HEK293 (cell line): ENCODE results near the gene SETD1B.

Source experiments
- CTCF ChIA-PET: fragments of 350-600 bp; formaldehyde crosslinking; extraction: SDS; loops from one replicate; lab custom pipeline; 2021; ENCODE audit warnings: antibody characterized with exemption; lab: Yijun Ruan, JAX
- POLR2A ChIA-PET: fragments of 300-600 bp; formaldehyde crosslinking; extraction: SDS; loops from one replicate; lab custom pipeline; 2020; ENCODE audit warnings: antibody characterized with exemption, inconsistent platforms; lab: Yijun Ruan, JAX
- H3K27ac ChIP-seq: fragments of 200-500 bp; sonication (Bioruptor generic); 2 replicates; pipeline ENCODE4 v1.5.1; 2014; ENCODE audit warnings: low read depth, low read length, control low read depth, inconsistent platforms; ENCODE audit errors: extremely low read depth
- H3K36me3 ChIP-seq, 2 experiments: fragments of 200-500 bp in 1 of 2; sonication (Bioruptor generic) in 1 of 2; 1 replicate in 1 of 2; 2 replicates in 1 of 2; pipeline ENCODE4 v1.5.1; 2014 to 2017; ENCODE audit warnings: inconsistent platforms in 2 of 2, low read length in 2 of 2; ENCODE audit not compliant: control insufficient read depth in 2 of 2, insufficient read depth in 1 of 2
- H3K4me1 ChIP-seq: fragments of 200-500 bp; sonication (Bioruptor generic); 2 replicates; pipeline ENCODE4 v1.5.1; 2014; ENCODE audit warnings: mild to moderate bottlenecking, low read length, inconsistent platforms; ENCODE audit not compliant: control insufficient read depth, insufficient read depth
- H3K4me3 ChIP-seq: 2 replicates; pipeline ENCODE4 v1.5.1; 2011; ENCODE audit warnings: low read depth, mild to moderate bottlenecking, control low read depth, low read length, moderate library complexity
- H3K9me3 ChIP-seq: fragments of 200-500 bp; sonication (Bioruptor generic); 2 replicates; pipeline ENCODE4 v1.5.1; 2014; ENCODE audit warnings: low read depth, low read length, inconsistent platforms; ENCODE audit not compliant: control insufficient read depth, insufficient read depth
- HOXD13 ChIP-seq: sonication (generic); formaldehyde crosslinking; IDR thresholded peaks from 2 replicates; pipeline ENCODE4 v1.8.0; 2022; ENCODE audit warnings: missing genetic modification reagents, borderline replicate concordance
- RBAK ChIP-seq: fragments of 450-650 bp; formaldehyde crosslinking; IDR thresholded peaks from 2 replicates; pipeline ENCODE4 v1.5.1; 2016; ENCODE audit warnings: missing biosample characterization, missing genetic modification characterization
- TRIM28 ChIP-seq: IDR thresholded peaks from 2 replicates; pipeline ENCODE4 v1.6.1; 2011; ENCODE audit warnings: low read length, control low read depth, borderline replicate concordance
- TSHZ1 ChIP-seq: fragments of 450-650 bp; formaldehyde crosslinking; IDR thresholded peaks from 2 replicates; pipeline ENCODE4 v1.5.1; 2016; ENCODE audit warnings: missing biosample characterization, missing genetic modification characterization, borderline replicate concordance
- ZFP3 ChIP-seq: fragments of 450-650 bp; formaldehyde crosslinking; IDR thresholded peaks from 2 replicates; pipeline ENCODE4 v1.5.1; 2016; ENCODE audit warnings: low read depth, missing biosample characterization, missing genetic modification characterization
- ZNF114 ChIP-seq: fragments of 450-650 bp; formaldehyde crosslinking; IDR thresholded peaks from 2 replicates; pipeline ENCODE4 v1.5.0; 2017; ENCODE audit warnings: missing biosample characterization, missing genetic modification characterization
- ZNF175 ChIP-seq: fragments of 450-650 bp; formaldehyde crosslinking; IDR thresholded peaks from 2 replicates; pipeline ENCODE4 v1.5.1; 2016; ENCODE audit warnings: missing biosample characterization, missing genetic modification characterization
- ZNF292 ChIP-seq: fragments of 450-650 bp; formaldehyde crosslinking; IDR thresholded peaks from 2 replicates; pipeline ENCODE4 v1.5.1; 2016; ENCODE audit warnings: low read depth, missing biosample characterization, missing genetic modification characterization, borderline replicate concordance
- ZNF394 ChIP-seq: fragments of 450-650 bp; formaldehyde crosslinking; IDR thresholded peaks from 2 replicates; pipeline ENCODE4 v1.5.1; 2016; ENCODE audit warnings: missing biosample characterization, missing genetic modification characterization, mild to moderate bottlenecking, moderate library complexity, borderline replicate concordance
- ZNF433 ChIP-seq: fragments of 450-650 bp; formaldehyde crosslinking; IDR thresholded peaks from 2 replicates; pipeline ENCODE4 v1.5.1; 2016; ENCODE audit warnings: missing biosample characterization, missing genetic modification characterization, low read depth
- ZNF48 ChIP-seq: fragments of 450-650 bp; formaldehyde crosslinking; IDR thresholded peaks from 2 replicates; pipeline ENCODE4 v1.5.1; 2016; ENCODE audit warnings: missing biosample characterization, missing genetic modification characterization
- ZNF514 ChIP-seq: fragments of 450-650 bp; formaldehyde crosslinking; IDR thresholded peaks from 2 replicates; pipeline ENCODE4 v1.5.1; 2016; ENCODE audit warnings: missing biosample characterization, missing genetic modification characterization
- ZNF670 ChIP-seq: fragments of 450-650 bp; formaldehyde crosslinking; IDR thresholded peaks from 2 replicates; pipeline ENCODE4 v1.5.1; 2016; ENCODE audit warnings: missing biosample characterization, missing genetic modification characterization, low read depth
- ZNF692 ChIP-seq: fragments of 450-650 bp; formaldehyde crosslinking; IDR thresholded peaks from 2 replicates; pipeline ENCODE4 v1.5.1; 2016; ENCODE audit warnings: missing biosample characterization, missing genetic modification characterization
- ZNF843 ChIP-seq: fragments of 450-650 bp; formaldehyde crosslinking; IDR thresholded peaks from 2 replicates; pipeline ENCODE4 v1.5.1; 2016; ENCODE audit warnings: missing biosample characterization, missing genetic modification characterization
- TF ChIP-seq, protein P1 (sequence below): fragments of 450-650 bp; formaldehyde crosslinking; IDR thresholded peaks from 2 replicates; pipeline ENCODE4 v1.5.1; 2017; ENCODE audit warnings: missing biosample characterization, missing genetic modification characterization
- TF ChIP-seq, protein P2 (sequence below): fragments of 450-650 bp; formaldehyde crosslinking; IDR thresholded peaks from 2 replicates; pipeline ENCODE4 v1.5.1; 2016; ENCODE audit warnings: missing biosample characterization, missing genetic modification characterization
- TF ChIP-seq, protein P3 (sequence below): fragments of 450-650 bp; formaldehyde crosslinking; IDR thresholded peaks from 2 replicates; pipeline ENCODE4 v1.5.1; 2016; ENCODE audit warnings: missing biosample characterization, missing genetic modification characterization
- TF ChIP-seq, protein P4 (sequence below): fragments of 450-650 bp; formaldehyde crosslinking; IDR thresholded peaks from 2 replicates; pipeline ENCODE4 v1.5.1; 2016; ENCODE audit warnings: missing biosample characterization, missing genetic modification characterization

The SETD1B gene

GRCh38 chr12:121830134-121830533, 26.3 kb downstream of the SETD1B start (continued):
- TF ChIP-seq, protein P1, sequence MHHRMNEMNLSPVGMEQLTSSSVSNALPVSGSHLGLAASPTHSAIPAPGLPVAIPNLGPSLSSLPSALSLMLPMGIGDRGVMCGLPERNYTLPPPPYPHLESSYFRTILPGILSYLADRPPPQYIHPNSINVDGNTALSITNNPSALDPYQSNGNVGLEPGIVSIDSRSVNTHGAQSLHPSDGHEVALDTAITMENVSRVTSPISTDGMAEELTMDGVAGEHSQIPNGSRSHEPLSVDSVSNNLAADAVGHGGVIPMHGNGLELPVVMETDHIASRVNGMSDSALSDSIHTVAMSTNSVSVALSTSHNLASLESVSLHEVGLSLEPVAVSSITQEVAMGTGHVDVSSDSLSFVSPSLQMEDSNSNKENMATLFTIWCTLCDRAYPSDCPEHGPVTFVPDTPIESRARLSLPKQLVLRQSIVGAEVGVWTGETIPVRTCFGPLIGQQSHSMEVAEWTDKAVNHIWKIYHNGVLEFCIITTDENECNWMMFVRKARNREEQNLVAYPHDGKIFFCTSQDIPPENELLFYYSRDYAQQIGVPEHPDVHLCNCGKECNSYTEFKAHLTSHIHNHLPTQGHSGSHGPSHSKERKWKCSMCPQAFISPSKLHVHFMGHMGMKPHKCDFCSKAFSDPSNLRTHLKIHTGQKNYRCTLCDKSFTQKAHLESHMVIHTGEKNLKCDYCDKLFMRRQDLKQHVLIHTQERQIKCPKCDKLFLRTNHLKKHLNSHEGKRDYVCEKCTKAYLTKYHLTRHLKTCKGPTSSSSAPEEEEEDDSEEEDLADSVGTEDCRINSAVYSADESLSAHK (tag by site-specific recombination) = no peak
- TF ChIP-seq ZNF394 (no peak), ZFP3 (tag by site-specific recombination) (no peak), ZNF433 (no peak), TSHZ1 (tag by site-specific recombination) (no peak), ZNF48 (no peak), TRIM28 (no peak), ZNF670 (tag by site-specific recombination) (no peak)
- TF ChIP-seq, protein P2, sequence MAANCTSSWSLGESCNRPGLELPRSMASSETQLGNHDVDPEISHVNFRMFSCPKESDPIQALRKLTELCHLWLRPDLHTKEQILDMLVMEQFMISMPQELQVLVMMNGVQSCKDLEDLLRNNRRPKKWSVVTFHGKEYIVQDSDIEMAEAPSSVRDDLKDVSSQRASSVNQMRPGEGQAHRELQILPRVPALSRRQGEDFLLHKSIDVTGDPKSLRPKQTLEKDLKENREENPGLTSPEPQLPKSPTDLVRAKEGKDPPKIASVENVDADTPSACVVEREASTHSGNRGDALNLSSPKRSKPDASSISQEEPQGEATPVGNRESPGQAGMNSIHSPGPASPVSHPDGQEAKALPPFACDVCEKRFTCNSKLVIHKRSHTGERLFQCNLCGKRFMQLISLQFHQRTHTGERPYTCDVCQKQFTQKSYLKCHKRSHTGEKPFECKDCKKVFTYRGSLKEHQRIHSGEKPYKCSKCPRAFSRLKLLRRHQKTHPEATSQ (tag by site-specific recombination) = no peak

DNA sequence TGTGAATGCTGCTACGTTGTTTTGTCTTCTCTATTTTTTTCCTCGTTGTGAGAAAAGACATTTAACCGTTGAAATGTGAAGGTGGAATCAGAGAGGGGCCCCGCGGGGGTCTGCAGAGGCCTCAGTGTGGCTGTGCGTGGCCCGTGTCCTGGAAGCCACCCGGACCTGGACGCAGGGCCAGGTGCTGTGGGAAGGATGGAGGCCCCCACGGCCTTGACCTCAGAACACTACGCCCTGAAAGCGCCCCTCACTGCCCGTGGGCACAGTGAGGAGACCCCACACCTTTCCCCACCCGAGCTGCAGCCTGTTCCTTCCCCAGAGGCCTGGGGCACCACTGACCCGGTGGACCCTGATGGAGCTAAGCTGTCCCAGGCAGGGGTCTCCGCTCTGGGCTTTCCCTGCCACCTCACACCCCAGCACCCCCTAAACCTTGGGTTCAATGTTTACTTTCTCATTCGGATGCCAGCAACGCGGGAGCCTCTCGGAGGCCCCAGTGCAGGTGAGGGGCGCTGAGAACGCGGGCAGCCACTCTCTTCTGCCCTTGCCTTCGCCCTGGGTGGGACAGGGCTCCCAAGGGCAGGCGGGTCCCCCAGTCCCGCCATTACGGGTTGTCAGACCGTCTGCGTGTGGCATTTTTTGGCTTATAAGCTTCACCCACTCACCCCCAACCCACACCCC, 26.9 kb downstream of the SETD1B start:
- CTCF ChIA-PET = no interaction called here
- no peaks in the 10 kb centered on the region for H3K4me1 ChIP-seq
- peaks cover 11 to 58% of the 10 kb centered on the region in 2 experiments; a peak in 2 of 3 replicates for H3K36me3 ChIP-seq
- H3K9me3 ChIP-seq = no peaks in the 10 kb centered on the region
- TF ChIP-seq, protein P3, sequence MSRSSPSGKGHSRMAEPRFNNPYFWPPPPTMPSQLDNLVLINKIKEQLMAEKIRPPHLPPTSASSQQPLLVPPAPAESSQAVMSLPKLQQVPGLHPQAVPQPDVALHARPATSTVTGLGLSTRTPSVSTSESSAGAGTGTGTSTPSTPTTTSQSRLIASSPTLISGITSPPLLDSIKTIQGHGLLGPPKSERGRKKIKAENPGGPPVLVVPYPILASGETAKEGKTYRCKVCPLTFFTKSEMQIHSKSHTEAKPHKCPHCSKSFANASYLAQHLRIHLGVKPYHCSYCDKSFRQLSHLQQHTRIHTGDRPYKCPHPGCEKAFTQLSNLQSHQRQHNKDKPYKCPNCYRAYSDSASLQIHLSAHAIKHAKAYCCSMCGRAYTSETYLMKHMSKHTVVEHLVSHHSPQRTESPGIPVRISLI (tag by site-specific recombination) = no peak
- TF ChIP-seq, protein P4, sequence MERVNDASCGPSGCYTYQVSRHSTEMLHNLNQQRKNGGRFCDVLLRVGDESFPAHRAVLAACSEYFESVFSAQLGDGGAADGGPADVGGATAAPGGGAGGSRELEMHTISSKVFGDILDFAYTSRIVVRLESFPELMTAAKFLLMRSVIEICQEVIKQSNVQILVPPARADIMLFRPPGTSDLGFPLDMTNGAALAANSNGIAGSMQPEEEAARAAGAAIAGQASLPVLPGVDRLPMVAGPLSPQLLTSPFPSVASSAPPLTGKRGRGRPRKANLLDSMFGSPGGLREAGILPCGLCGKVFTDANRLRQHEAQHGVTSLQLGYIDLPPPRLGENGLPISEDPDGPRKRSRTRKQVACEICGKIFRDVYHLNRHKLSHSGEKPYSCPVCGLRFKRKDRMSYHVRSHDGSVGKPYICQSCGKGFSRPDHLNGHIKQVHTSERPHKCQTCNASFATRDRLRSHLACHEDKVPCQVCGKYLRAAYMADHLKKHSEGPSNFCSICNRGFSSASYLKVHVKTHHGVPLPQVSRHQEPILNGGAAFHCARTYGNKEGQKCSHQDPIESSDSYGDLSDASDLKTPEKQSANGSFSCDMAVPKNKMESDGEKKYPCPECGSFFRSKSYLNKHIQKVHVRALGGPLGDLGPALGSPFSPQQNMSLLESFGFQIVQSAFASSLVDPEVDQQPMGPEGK (tag by site-specific recombination) = no peak
- TF ChIP-seq TRIM28 (no peak), RBAK (tag by site-specific recombination) (no peak), ZNF692 (tag by site-specific recombination) (no peak), ZNF514 (no peak), ZNF114 (tag by site-specific recombination) (no peak), HOXD13 (CRISPR knock-in tag) (no peak), ZNF175 (tag by site-specific recombination) (no peak), ZNF292 (tag by site-specific recombination) (no peak), ZNF843 (tag by site-specific recombination) (no peak)
- TF ChIP-seq, all 188 proteins: peak for 0
- H3K4me3 ChIP-seq = no peak overlapping the region
- POLR2A ChIA-PET = no interaction called here
- H3K27ac ChIP-seq = no peak overlapping the region
